Vein endothelial cell (primary cell): ENCODE data around the gene NCDN. TPM values are rescaled to one million over a fixed set of nuclear protein-coding genes. Genes with fewer than 3 reads are reported as not detected.

Experiments
- total RNA-seq: library from RNA; depleted of rRNA; stranded (reverse); fragments of >200 nt; gene quantifications from 2 replicates; pipeline ENCODE4 v1.2.3, GENCODE V29; 2012

The NCDN gene
- 18.2 and 21.6 TPM in 2 replicates for total RNA-seq

GRCh38 chr1:35557611-35558373, at the start of gene NCDN:
Gene NCDN (plus strand): TSS chr1:35557799. CDS start chr1:35558191, 392 bp downstream.

GRCh38 chr1:35557118-35557610, 435 bp upstream of the NCDN start, which contains the start of gene KIAA0319L:
Gene KIAA0319L (minus strand): TSS chr1:35557403. CDS start chr1:35554491, 2,912 bp downstream.

GRCh38 chr1:35573198-35574124, 15.9 kb downstream of the NCDN start, which contains the start of gene TFAP2E:
Gene TFAP2E (plus strand): TSS chr1:35573314. CDS start chr1:35573578, 264 bp downstream.

Other genes starting within 250 kb of the NCDN start
- 48.8 and 68.6 TPM in 2 replicates for gene KIAA0319L, start 396 bp upstream of the NCDN start, total RNA-seq
- gene TFAP2E, start 15.5 kb downstream of the NCDN start, total RNA-seq = 0.19 TPM in 1 of 2 replicates, not detected in the other
- 21.6 and 30.9 TPM in 2 replicates for gene PSMB2, start 83.7 kb downstream of the NCDN start, total RNA-seq
- 15.4 and 18.7 TPM in 2 replicates for gene C1orf216, start 161.1 kb downstream of the NCDN start, total RNA-seq
- 7.5 and 21.4 TPM in 2 replicates for gene CLSPN, start 212.2 kb downstream of the NCDN start, total RNA-seq